ENCODE data around the gene MED12L. TPM values are rescaled to one million over a fixed set of nuclear protein-coding genes. Genes with fewer than 3 reads are reported as not detected.

The MED12L gene
- polyA plus RNA-seq, 1 donor from 2014 or later = 28.5 TPM

DNA sequence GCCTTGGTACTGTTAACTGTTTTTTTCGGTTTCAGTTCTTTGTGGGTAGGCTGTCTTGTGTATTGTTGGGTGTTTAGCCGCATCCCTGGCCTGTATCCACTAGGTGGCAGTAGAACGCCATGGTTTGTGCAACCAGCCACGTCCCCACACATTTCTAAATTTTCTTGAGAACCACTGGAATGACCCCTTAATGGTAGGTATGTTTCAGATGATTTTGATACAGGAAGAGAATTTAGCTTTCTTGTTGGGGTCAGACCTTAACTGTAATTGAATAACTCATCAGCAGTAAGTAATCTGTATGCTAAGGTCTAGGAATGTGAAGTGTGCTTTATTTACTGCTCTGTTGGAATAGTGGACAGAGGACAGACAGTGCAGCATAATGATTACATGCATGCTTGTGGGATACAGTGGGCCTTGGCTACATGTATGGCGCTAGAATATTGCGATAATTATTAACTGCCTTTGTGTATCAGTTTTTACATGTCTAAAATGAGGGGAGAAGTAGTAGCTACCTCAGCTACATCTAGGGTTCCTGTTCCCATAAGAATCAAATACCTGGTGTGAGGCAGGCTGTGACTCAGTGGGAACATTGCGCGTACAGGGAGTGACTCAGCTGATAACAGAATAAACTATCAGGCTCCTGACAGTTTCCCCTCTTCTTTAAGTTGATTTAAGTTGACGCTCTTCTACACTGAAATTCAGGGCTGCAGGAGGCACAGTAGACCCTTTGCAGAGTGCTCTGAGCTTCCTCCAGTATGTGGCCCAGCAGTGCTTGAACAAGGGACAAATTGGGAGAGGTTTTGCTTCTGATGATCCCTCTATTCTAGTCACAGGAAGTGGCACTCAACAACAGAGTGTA lies 142.6 kb downstream of the MED12L start:
- H3K27ac ChIP-seq (ENCODE audit: low read length) = no peak overlapping the region
- no peaks in the 10 kb centered on the region for H3K9me2 ChIP-seq (ENCODE audit: insufficient read depth, low read length)
- peaks cover 5% of the 10 kb centered on the region for H3K36me3 ChIP-seq (ENCODE audit: insufficient read depth, low read length)
- TF ChIP-seq SMC3 (conservative IDR thresholded peaks at IDR 0.05; ENCODE audit: poor library complexity) = peak; percentile 81
- no peak for TF ChIP-seq EP300 (conservative IDR thresholded peaks at IDR 0.05; ENCODE audit: poor library complexity, severe bottlenecking)
- TF ChIP-seq, protein P1, sequence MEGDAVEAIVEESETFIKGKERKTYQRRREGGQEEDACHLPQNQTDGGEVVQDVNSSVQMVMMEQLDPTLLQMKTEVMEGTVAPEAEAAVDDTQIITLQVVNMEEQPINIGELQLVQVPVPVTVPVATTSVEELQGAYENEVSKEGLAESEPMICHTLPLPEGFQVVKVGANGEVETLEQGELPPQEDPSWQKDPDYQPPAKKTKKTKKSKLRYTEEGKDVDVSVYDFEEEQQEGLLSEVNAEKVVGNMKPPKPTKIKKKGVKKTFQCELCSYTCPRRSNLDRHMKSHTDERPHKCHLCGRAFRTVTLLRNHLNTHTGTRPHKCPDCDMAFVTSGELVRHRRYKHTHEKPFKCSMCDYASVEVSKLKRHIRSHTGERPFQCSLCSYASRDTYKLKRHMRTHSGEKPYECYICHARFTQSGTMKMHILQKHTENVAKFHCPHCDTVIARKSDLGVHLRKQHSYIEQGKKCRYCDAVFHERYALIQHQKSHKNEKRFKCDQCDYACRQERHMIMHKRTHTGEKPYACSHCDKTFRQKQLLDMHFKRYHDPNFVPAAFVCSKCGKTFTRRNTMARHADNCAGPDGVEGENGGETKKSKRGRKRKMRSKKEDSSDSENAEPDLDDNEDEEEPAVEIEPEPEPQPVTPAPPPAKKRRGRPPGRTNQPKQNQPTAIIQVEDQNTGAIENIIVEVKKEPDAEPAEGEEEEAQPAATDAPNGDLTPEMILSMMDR (IDR thresholded peaks at IDR 0.05; ENCODE audit: poor library complexity, severe bottlenecking) = peak; percentile 88
- TF ChIP-seq MXI1 (conservative IDR thresholded peaks at IDR 0.05; ENCODE audit: poor library complexity, severe bottlenecking) = no peak
- TF ChIP-seq EZH2 (IDR thresholded peaks at IDR 0.05; ENCODE audit: borderline replicate concordance, insufficient read depth, low read length, poor library complexity, severe bottlenecking) = no peak
- TF ChIP-seq RAD21 (conservative IDR thresholded peaks at IDR 0.05) = peak; percentile 87
- no peak overlapping the region for H3K4me3 ChIP-seq (ENCODE audit: low read length)
- H2AFZ ChIP-seq (ENCODE audit: low read depth, low read length) = no peak overlapping the region
- H4K20me1 ChIP-seq (ENCODE audit: insufficient read depth) = peaks cover 4% of the 10 kb centered on the region
- no peaks in the 10 kb centered on the region for H3K27me3 ChIP-seq (ENCODE audit: insufficient read depth, low read depth, low read length)
- no peak overlapping the region for H3K4me2 ChIP-seq (ENCODE audit: low read length)
- no peaks in the 10 kb centered on the region for H3F3A ChIP-seq (ENCODE audit: insufficient read depth, low read length, poor library complexity, severe bottlenecking)
- no peak overlapping the region for H3K9ac ChIP-seq (ENCODE audit: low read length)
- no peaks in the 10 kb centered on the region for H3K79me2 ChIP-seq (replicated peaks; ENCODE audit: insufficient read depth, low read length)
- H3K9me3 ChIP-seq (ENCODE audit: low read length) = no peaks in the 10 kb centered on the region

DNA sequence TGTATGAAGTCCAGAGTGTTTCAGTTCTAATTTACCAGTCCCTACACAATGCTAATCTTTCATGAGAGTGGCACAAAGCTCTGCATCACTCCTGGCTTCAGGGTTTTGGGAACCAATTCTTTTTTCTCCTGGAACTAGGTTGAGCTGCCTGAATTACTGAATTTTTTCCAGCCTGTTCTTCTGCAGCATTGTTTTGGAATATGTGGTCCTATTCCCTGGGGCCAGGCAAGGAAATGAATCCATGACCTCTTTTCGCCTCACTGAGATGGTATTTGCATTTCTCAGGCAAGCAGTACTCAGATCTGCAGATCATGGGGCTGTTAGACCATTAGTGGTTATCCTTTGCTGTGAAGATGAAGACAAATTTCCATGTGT lies 143.2 kb downstream of the MED12L start:
- no peaks in the 10 kb centered on the region for H3K27me3 ChIP-seq (ENCODE audit: insufficient read depth, low read depth, low read length)
- no peak overlapping the region for H3K9ac ChIP-seq (ENCODE audit: low read length)
- no peaks in the 10 kb centered on the region for H3K9me3 ChIP-seq (ENCODE audit: low read length)
- H2AFZ ChIP-seq (ENCODE audit: low read depth, low read length) = no peak overlapping the region
- no peaks in the 10 kb centered on the region for H3K79me2 ChIP-seq (replicated peaks; ENCODE audit: insufficient read depth, low read length)
- H3K4me2 ChIP-seq (ENCODE audit: low read length) = no peak overlapping the region
- H3K36me3 ChIP-seq (ENCODE audit: insufficient read depth, low read length) = peaks cover 5% of the 10 kb centered on the region
- H4K20me1 ChIP-seq (ENCODE audit: insufficient read depth) = peaks cover 4% of the 10 kb centered on the region
- no peaks in the 10 kb centered on the region for H3F3A ChIP-seq (ENCODE audit: insufficient read depth, low read length, poor library complexity, severe bottlenecking)
- TF ChIP-seq, protein P2, sequence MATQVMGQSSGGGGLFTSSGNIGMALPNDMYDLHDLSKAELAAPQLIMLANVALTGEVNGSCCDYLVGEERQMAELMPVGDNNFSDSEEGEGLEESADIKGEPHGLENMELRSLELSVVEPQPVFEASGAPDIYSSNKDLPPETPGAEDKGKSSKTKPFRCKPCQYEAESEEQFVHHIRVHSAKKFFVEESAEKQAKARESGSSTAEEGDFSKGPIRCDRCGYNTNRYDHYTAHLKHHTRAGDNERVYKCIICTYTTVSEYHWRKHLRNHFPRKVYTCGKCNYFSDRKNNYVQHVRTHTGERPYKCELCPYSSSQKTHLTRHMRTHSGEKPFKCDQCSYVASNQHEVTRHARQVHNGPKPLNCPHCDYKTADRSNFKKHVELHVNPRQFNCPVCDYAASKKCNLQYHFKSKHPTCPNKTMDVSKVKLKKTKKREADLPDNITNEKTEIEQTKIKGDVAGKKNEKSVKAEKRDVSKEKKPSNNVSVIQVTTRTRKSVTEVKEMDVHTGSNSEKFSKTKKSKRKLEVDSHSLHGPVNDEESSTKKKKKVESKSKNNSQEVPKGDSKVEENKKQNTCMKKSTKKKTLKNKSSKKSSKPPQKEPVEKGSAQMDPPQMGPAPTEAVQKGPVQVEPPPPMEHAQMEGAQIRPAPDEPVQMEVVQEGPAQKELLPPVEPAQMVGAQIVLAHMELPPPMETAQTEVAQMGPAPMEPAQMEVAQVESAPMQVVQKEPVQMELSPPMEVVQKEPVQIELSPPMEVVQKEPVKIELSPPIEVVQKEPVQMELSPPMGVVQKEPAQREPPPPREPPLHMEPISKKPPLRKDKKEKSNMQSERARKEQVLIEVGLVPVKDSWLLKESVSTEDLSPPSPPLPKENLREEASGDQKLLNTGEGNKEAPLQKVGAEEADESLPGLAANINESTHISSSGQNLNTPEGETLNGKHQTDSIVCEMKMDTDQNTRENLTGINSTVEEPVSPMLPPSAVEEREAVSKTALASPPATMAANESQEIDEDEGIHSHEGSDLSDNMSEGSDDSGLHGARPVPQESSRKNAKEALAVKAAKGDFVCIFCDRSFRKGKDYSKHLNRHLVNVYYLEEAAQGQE (IDR thresholded peaks at IDR 0.05; ENCODE audit: borderline replicate concordance) = no peak
- TF ChIP-seq TAF1 (IDR thresholded peaks at IDR 0.05; ENCODE audit: low read depth) (no peak), EP300 (conservative IDR thresholded peaks at IDR 0.05; ENCODE audit: poor library complexity, severe bottlenecking) (no peak), RAD21 (conservative IDR thresholded peaks at IDR 0.05) (no peak), EZH2 (IDR thresholded peaks at IDR 0.05; ENCODE audit: borderline replicate concordance, insufficient read depth, low read length, poor library complexity, severe bottlenecking) (no peak), SMC3 (conservative IDR thresholded peaks at IDR 0.05; ENCODE audit: poor library complexity) (no peak), MXI1 (conservative IDR thresholded peaks at IDR 0.05; ENCODE audit: poor library complexity, severe bottlenecking) (no peak), POLR2AphosphoS5 (IDR thresholded peaks at IDR 0.05) (no peak)
- TF ChIP-seq, protein P1 (IDR thresholded peaks at IDR 0.05; ENCODE audit: poor library complexity, severe bottlenecking) = no peak
- H3K27ac ChIP-seq (ENCODE audit: low read length) = no peak overlapping the region
- H3K4me3 ChIP-seq (ENCODE audit: low read length) = no peak overlapping the region
- no peaks in the 10 kb centered on the region for H3K9me2 ChIP-seq (ENCODE audit: insufficient read depth, low read length)
